ENCODE results near the gene ETV3. TPM values are rescaled to one million over a fixed set of nuclear protein-coding genes. Genes with fewer than 3 reads are reported as not detected.

Gene ETV3
- total RNA-seq, 1 experiment from 2014 or later, result 22.2 TPM

DNA sequence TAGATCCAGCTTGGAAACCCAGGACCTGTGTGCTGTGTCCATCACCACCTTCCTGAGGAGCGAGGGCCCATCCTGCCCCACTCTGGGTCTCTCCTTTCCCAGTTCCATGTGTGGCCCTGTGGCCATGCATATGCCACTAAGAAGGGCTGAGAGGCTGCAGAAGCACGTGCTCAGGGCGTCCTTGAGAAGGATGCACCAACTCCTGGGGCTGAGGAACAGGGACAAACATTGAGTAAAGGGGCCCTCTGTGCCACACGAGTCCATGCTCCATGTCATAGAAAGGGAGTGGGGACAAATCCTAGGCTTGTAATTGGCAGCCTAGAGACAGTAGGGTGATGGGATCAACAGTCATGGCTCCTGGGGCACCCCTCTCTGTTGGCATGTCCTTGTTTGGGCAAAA lies 47.0 kb downstream of the ETV3 start:
- BruUV-seq (replicated peaks), result no TSS peak
- in situ Hi-C loops (cut with HindIII; ENCODE audit: low pct_unique_long_range_greater_than_20kb, low sequenced_read_pairs), result no loop called here

DNA sequence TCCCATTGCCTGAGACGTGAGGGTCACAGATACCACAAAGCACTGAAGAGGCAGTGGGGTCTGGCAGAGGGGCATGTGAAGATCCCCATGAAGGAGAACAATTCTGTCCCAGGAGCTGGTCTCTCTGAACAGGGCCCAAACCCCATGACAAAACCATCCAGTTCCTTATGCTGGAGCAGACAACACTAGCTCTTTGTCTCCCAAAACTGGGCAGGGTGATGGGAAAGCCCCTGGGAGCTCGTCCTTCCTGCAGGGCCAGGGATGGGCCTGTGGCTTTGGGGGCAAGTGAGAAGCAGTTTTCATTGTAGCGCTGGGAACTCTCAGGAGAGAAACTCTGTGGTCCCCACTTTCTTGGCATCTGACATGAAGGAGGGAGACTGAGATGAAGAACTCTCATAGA lies 47.4 kb downstream of the ETV3 start:
- intact Hi-C loops (cut with micrococcal nuclease; ENCODE audit: unreplicated experiment) (loop anchor here (1.0 kb wide), 2 partner anchors 46 to 66 kb away; no protein-coding TSS in a partner anchor), in situ Hi-C loops (cut with HindIII; ENCODE audit: low pct_unique_long_range_greater_than_20kb, low sequenced_read_pairs) (no loop called here)
- no TSS peak for BruUV-seq (replicated peaks)
- Histone ChIP-seq H3K9me3 (ENCODE audit: control insufficient read depth, insufficient read depth, low read depth, low read length) (no peaks in the 10 kb centered on the region), H3K36me3 (ENCODE audit: control insufficient read depth, insufficient read depth, low read length) (no peaks in the 10 kb centered on the region), H3K4me1 (ENCODE audit: control insufficient read depth, insufficient read depth, low read length) (no peaks in the 10 kb centered on the region), H3K4me3 (ENCODE audit: low read depth in 2 of 2, low read length in 2 of 2) (no peak overlapping the region), H3K27ac (ENCODE audit: low read length) (no peak overlapping the region), H3K27me3 (ENCODE audit: control insufficient read depth, insufficient read depth, low read length) (no peaks in the 10 kb centered on the region)
- ChIA-PET CTCF (interaction anchor here (0.6 to 2.6 kb wide), 5 partner anchors 24 to 101 kb away, joined by 3 to 85 read pairs (median 3); no protein-coding TSS in a partner anchor), POLR2A (no interaction called here)
- ATAC-seq, result no peak
- TF ChIP-seq POLR2AphosphoS5 (IDR thresholded peaks at IDR 0.05; ENCODE audit: low read depth, low read length), result no peak
- no peak for TF ChIP-seq TCF7L2 (IDR thresholded peaks at IDR 0.05; ENCODE audit: low read depth, low read length)
- TF ChIP-seq REST (IDR thresholded peaks at IDR 0.05; ENCODE audit: insufficient read depth in 1 of 2, low read depth in 2 of 2, low read length in 1 of 2), result no peak
- TF ChIP-seq CTCF (IDR thresholded peaks at IDR 0.05), result no peak
- no peak for TF ChIP-seq SIN3A (IDR thresholded peaks at IDR 0.05; ENCODE audit: borderline replicate concordance, insufficient read depth, low read depth, low read length)
- DNase-seq (ENCODE audit: low read depth, low spot score), result no peak

More for the DNA sequence above, 47.0 kb downstream of the ETV3 start:
- Histone ChIP-seq H3K4me3 (ENCODE audit: low read depth in 2 of 2, low read length in 2 of 2) (no peak overlapping the region), H3K27ac (ENCODE audit: low read length) (no peak overlapping the region), H3K4me1 (ENCODE audit: control insufficient read depth, insufficient read depth, low read length) (no peaks in the 10 kb centered on the region), H3K27me3 (ENCODE audit: control insufficient read depth, insufficient read depth, low read length) (no peaks in the 10 kb centered on the region), H3K9me3 (ENCODE audit: control insufficient read depth, insufficient read depth, low read depth, low read length) (no peaks in the 10 kb centered on the region), H3K36me3 (ENCODE audit: control insufficient read depth, insufficient read depth, low read length) (no peaks in the 10 kb centered on the region)
- ChIA-PET CTCF (interaction anchor here (2.6 kb wide), 1 partner anchor 65 kb away, joined by 85 read pairs; no protein-coding TSS in a partner anchor), POLR2A (no interaction called here)
- DNase-seq (ENCODE audit: low read depth, low spot score) (no peak), ATAC-seq (no peak)
- intact Hi-C loops (cut with micrococcal nuclease; ENCODE audit: unreplicated experiment), result no loop called here
- TF ChIP-seq TCF7L2 (IDR thresholded peaks at IDR 0.05; ENCODE audit: low read depth, low read length) (no peak), REST (IDR thresholded peaks at IDR 0.05; ENCODE audit: insufficient read depth in 1 of 2, low read depth in 2 of 2, low read length in 1 of 2) (no peak), CTCF (IDR thresholded peaks at IDR 0.05) (no peak), SIN3A (IDR thresholded peaks at IDR 0.05; ENCODE audit: borderline replicate concordance, insufficient read depth, low read depth, low read length) (no peak), POLR2AphosphoS5 (IDR thresholded peaks at IDR 0.05; ENCODE audit: low read depth, low read length) (no peak)

Data from Panc1 (cell line).